Cardiac muscle cell (in vitro differentiated cells and primary cell): ENCODE measurements around the gene CPOX. TPM values are rescaled to one million over a fixed set of nuclear protein-coding genes. Genes with fewer than 3 reads are reported as not detected.
A peak's percentile ranks its signal among the peaks of the same experiment; 100 is the strongest.

Experiments used
- DNase-seq, 2 donors: peaks; one replicate each; pipeline versions ENCODE4 v3.0.0 to v3.0.0-alpha.2; 2010 to 2017; ENCODE audit warnings: low read depth in 1 of 2, low spot score in 1 of 2
- H3K27ac ChIP-seq: fragments of 200-600 bp; sonication (generic); 2 replicates; pipeline ENCODE4 v1.5.1; 2016
- H3K27me3 ChIP-seq: fragments of 200-600 bp; sonication (generic); 2 replicates; pipeline ENCODE4 v1.6.0; 2016; ENCODE audit warnings: control low read depth
- H3K36me3 ChIP-seq: fragments of 200-600 bp; sonication (generic); 2 replicates; pipeline ENCODE4 v1.5.1; 2016; ENCODE audit warnings: control low read depth
- H3K4me1 ChIP-seq: fragments of 200-600 bp; sonication (generic); 2 replicates; pipeline ENCODE4 v1.8.1; 2017; ENCODE audit warnings: low read depth, mild to moderate bottlenecking, mixed run types
- H3K4me3 ChIP-seq: fragments of 200-600 bp; sonication (generic); 2 replicates; pipeline ENCODE4 v1.5.1; 2016; ENCODE audit warnings: mild to moderate bottlenecking
- H3K9me3 ChIP-seq: fragments of 200-600 bp; sonication (generic); 2 replicates; pipeline ENCODE4 v1.5.1; 2017; ENCODE audit warnings: low read depth, mild to moderate bottlenecking, control low read depth
- polyA plus RNA-seq: library from polyadenylated mRNA; unstranded; fragments of >200 nt; fragmentation: Nextera tagmentation; extraction: Ambion mirVana; gene quantifications from 2 replicates; pipeline ENCODE4 v1.2.1, GENCODE V29; 2016
- total RNA-seq: library from RNA; depleted of rRNA; stranded (reverse); fragments of >200 nt; gene quantifications from 2 replicates; pipeline ENCODE4 v1.2.3, GENCODE V29; 2016
- TF ChIP-seq, protein P1 (sequence below): IDR thresholded peaks from 2 replicates; pipeline ENCODE4 v1.5.1; 2012; ENCODE audit warnings: low read depth, mild to moderate bottlenecking, low read length

The CPOX gene
- total and polyA plus RNA-seq, 2 experiments from 2014 or later: 10.5 to 45.0 TPM

DNA sequence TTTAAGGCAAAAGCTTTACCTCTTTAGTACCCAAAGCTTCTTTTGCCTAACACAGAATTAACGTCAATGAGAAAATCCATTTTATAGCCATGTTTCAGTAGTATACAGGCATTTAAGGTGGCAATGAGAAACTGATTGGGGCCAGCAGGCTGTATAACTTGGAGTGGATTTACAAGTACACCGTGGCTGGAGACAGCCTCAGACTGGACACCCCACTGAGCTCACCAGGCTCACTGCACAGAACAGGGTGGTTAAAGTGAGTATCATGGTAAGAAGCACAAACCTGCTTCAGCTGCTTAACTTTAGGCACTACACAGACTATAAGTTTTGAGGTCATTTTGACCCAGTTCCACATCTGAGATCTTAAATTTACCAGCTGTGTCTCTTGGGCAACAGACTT lies 8.9 kb downstream of the CPOX start:
- no peak overlapping the region for H3K4me3 ChIP-seq
- peaks cover 28% of the 10 kb centered on the region for H3K27me3 ChIP-seq
- H3K36me3 ChIP-seq: no peaks in the 10 kb centered on the region
- peaks cover 17% of the 10 kb centered on the region for H3K4me1 ChIP-seq
- H3K27ac ChIP-seq: no peak overlapping the region
- TF ChIP-seq, protein P1, sequence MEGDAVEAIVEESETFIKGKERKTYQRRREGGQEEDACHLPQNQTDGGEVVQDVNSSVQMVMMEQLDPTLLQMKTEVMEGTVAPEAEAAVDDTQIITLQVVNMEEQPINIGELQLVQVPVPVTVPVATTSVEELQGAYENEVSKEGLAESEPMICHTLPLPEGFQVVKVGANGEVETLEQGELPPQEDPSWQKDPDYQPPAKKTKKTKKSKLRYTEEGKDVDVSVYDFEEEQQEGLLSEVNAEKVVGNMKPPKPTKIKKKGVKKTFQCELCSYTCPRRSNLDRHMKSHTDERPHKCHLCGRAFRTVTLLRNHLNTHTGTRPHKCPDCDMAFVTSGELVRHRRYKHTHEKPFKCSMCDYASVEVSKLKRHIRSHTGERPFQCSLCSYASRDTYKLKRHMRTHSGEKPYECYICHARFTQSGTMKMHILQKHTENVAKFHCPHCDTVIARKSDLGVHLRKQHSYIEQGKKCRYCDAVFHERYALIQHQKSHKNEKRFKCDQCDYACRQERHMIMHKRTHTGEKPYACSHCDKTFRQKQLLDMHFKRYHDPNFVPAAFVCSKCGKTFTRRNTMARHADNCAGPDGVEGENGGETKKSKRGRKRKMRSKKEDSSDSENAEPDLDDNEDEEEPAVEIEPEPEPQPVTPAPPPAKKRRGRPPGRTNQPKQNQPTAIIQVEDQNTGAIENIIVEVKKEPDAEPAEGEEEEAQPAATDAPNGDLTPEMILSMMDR: no peak
- no peaks in the 10 kb centered on the region for H3K9me3 ChIP-seq
- DNase-seq: peak in 1 of 2 donors; percentile 11

DNA sequence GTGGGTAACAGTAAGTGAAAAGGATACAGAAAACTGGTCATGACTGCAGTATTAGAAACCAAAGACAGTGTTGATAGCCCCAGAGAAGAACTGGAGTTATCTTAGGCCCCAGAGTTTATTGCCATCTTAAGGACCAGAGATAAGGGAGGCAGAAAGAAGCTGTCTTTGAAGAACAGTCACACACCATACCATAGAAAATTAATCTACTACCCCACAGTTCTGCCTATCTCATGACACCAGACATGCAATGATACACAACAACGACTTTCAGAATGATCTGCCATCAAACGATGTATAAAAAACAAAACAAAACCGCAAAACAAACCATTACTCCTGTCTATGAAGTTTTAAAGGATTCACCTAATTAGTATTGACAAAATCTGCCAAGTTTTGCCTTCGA lies 9.6 kb downstream of the CPOX start:
- TF ChIP-seq, protein P1: no peak
- H3K4me3 ChIP-seq: no peak overlapping the region
- H3K9me3 ChIP-seq: no peaks in the 10 kb centered on the region
- peaks cover 17% of the 10 kb centered on the region for H3K4me1 ChIP-seq
- H3K27me3 ChIP-seq: peaks cover 35% of the 10 kb centered on the region
- DNase-seq: peak in 1 of 2 donors; percentile 44
- no peak overlapping the region for H3K27ac ChIP-seq
- H3K36me3 ChIP-seq: no peaks in the 10 kb centered on the region

DNA sequence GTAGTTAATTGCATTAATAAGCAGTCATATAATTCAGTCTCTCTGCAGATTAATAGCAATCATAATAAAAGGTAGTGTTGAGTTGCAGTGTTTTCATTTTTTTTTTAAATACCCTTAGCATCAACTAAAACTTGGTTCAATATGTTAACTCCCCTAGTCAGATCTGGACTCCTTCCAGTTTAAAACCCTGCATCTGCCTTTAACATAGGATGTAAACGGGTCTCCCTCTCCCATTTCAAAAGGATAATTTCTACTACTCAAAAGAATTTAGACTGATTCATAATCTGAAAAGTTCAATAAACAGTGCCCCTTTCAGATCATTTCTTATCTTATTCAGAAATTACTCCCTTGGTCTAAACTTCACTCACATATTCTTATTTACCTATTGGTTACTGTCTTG lies 11.4 kb downstream of the CPOX start:
- no peaks in the 10 kb centered on the region for H3K36me3 ChIP-seq
- H3K27me3 ChIP-seq: peaks cover 46% of the 10 kb centered on the region

DNA sequence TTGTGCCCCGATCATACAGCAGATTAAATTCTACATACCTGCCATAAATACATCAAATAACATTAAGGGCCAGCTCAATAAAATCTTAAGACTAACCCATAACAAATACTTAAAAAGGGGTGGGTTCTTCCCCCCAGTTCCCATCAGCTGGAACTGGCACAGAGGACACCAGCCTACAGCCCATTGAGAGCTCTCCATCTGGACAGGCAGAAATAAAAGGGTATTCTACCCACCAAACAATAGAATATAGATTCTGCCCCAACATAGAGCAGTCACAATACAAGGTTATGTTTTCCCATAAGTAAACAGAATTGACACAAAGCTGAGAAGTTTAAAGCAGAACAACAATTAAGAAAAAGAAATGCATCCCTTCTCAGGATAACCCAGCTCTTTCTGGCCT lies 11.9 kb downstream of the CPOX start:
- Histone ChIP-seq H3K4me3 (no peak overlapping the region), H3K36me3 (no peaks in the 10 kb centered on the region)
- TF ChIP-seq, protein P1: no peak

More for the DNA sequence above, 11.4 kb downstream of the CPOX start:
- Histone ChIP-seq H3K4me3 (no peak overlapping the region), H3K27ac (no peak overlapping the region), H3K9me3 (no peaks in the 10 kb centered on the region), H3K4me1 (peaks cover 17% of the 10 kb centered on the region)
- DNase-seq: no peak
- TF ChIP-seq, protein P1: no peak

DNA sequence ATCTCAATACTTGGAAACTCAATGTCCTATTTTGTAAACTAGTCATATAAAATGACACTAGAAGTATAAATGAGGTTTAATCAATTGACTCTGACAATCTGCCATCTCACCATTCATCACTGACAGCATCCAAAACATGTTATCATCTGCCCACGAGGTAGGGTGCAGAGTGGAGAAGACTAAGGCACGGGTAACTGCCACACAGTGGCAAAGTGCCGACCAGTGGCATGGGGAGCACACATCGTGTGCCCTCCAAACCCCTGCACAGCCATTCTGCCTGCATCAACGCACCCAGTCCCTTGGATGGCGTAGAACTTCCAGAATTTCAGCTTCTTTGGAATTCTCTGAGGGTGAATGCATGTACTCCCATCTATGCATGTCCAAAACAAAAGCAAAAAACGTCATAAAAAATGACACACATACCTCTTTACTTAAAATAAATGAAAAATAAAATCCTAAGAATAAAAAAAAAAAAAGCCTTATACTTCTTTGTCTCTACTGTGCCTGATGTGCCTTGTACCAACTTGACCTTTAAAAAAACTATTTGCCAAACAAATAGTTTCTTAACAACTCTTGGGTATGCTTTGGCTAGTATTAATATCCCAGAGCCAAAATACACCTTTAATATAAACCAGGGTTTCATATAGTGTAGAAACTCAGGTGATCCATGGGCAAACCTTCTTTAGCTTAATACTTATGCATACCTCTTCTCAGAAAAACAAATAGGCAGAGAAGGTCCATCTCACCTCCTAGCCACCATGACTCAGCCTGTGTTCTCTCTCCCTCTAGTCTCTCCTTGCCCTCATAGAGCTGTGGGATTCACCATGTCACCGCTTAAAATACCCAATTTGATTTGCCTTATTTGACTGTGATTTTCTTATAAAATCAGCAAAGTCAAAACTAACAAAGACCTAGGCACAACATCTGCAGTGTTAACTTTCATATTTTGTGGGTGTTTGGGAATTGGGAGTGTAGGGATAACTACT lies 12.7 kb downstream of the CPOX start:
- TF ChIP-seq, protein P1: no peak
- peaks cover 17% of the 10 kb centered on the region for H3K4me1 ChIP-seq
- peaks cover 52% of the 10 kb centered on the region for H3K27me3 ChIP-seq
- DNase-seq: no peak
- H3K4me3 ChIP-seq: no peak overlapping the region
- no peaks in the 10 kb centered on the region for H3K9me3 ChIP-seq
- H3K27ac ChIP-seq: no peak overlapping the region
- H3K36me3 ChIP-seq: no peaks in the 10 kb centered on the region

More for the DNA sequence above, 11.9 kb downstream of the CPOX start:
- Histone ChIP-seq H3K27ac (no peak overlapping the region), H3K27me3 (peaks cover 51% of the 10 kb centered on the region), H3K4me1 (peaks cover 17% of the 10 kb centered on the region), H3K9me3 (no peaks in the 10 kb centered on the region)
- DNase-seq: no peak
